ENCODE measurements around the gene SLC5A10. TPM values are rescaled to one million over a fixed set of nuclear protein-coding genes. Genes with fewer than 3 reads are reported as not detected.
A peak's percentile ranks its signal among the peaks of the same experiment; 100 is the strongest.
"Not testable (repeated sequence)": the region's sequence is repeated elsewhere in the genome, so short reads cannot be mapped to it uniquely, and the experiment has no call there.

The SLC5A10 gene
- total and polyA plus RNA-seq, 12 donors, result 0.06 to 0.19 (median 0.10) TPM; not detected in 6

GRCh38 chr17:19019041-19019941 lies 67.3 kb downstream of the SLC5A10 start:
- WGBS, 2 donors, result 54 to 59% methylated on average over 27 of the region's 27 CpGs
- no peak overlapping the region for H3K27ac ChIP-seq
- no peaks in the 10 kb centered on the region for H3K4me1 ChIP-seq
- peaks cover 0 to 5% (median 0%) of the 10 kb centered on the region in 9 donors for H3K36me3 ChIP-seq
- H3K9me3 ChIP-seq, result no peaks in the 10 kb centered on the region
- no peak for ATAC-seq
- H3K4me3 ChIP-seq, result no peak overlapping the region
- no peak for DNase-seq
- no peak for TF ChIP-seq CTCF (IDR thresholded peaks at IDR 0.05)
- H3K27me3 ChIP-seq, result peaks cover 0 to 8% (median 0%) of the 10 kb centered on the region in 7 donors
- intact Hi-C loops (cut with DNase I), result no loop called here

GRCh38 chr17:19020016-19020415 lies 68.1 kb downstream of the SLC5A10 start:
- intact Hi-C loops (cut with DNase I), result loop anchor here in 2 of 10 donors (5.0 to 10.0 kb wide), 2 partner anchors 45 to 53 kb away; no protein-coding TSS in a partner anchor

GRCh38 chr17:19021011-19021621 lies 69.2 kb downstream of the SLC5A10 start:
- H3K4me1 ChIP-seq, H3K36me3 ChIP-seq, DNase-seq, H3K9me3 ChIP-seq, H3K27ac ChIP-seq, H3K4me3 ChIP-seq, H3K27me3 ChIP-seq: not testable (repeated sequence)
- intact Hi-C loops (cut with DNase I), result loop anchor here in 2 of 10 donors (5.0 to 10.0 kb wide), 2 partner anchors 46 to 54 kb away; no protein-coding TSS in a partner anchor
- peak in 1 of 8 donors; percentile 14 for ATAC-seq
- WGBS, 2 donors, result 91 to 93% methylated on average over 7 of the region's 7 CpGs

More at GRCh38 chr17:19020016-19020415, 68.1 kb downstream of the SLC5A10 start:
- DNase-seq, result no peak
- TF ChIP-seq CTCF (IDR thresholded peaks at IDR 0.05), result no peak
- Histone ChIP-seq H3K36me3 (peaks cover 0 to 5% (median 0%) of the 10 kb centered on the region in 9 donors), H3K27me3 (peaks cover 0 to 8% (median 0%) of the 10 kb centered on the region in 7 donors), H3K4me1 (no peaks in the 10 kb centered on the region), H3K4me3 (no peak overlapping the region), H3K9me3 (no peaks in the 10 kb centered on the region), H3K27ac (no peak overlapping the region)
- WGBS, 2 donors, result 95 to 96% methylated on average over 3 of the region's 3 CpGs
- no peak for ATAC-seq

- no peak for ATAC-seq
- intact Hi-C loops (cut with DNase I), result loop anchor here in 2 of 10 donors (5.0 to 10.0 kb wide), 2 partner anchors 47 to 54 kb away; no protein-coding TSS in a partner anchor
- WGBS, 2 donors, result 95 to 96% methylated on average over 24 of the region's 24 CpGs
- Histone ChIP-seq H3K9me3 (no peaks in the 10 kb centered on the region), H3K27ac (no peak overlapping the region), H3K27me3 (peaks cover 0 to 5% (median 0%) of the 10 kb centered on the region in 7 donors), H3K4me3 (no peak overlapping the region), H3K4me1 (no peaks in the 10 kb centered on the region), H3K36me3 (peaks cover 0 to 5% (median 0%) of the 10 kb centered on the region in 9 donors)
- no peak for TF ChIP-seq CTCF (IDR thresholded peaks at IDR 0.05)
- no peak for DNase-seq
Observed at GRCh38 chr17:19021622-19022083, 69.7 kb downstream of the SLC5A10 start.
